Daoy (cell line): ENCODE data around the gene ADAM15. TPM values are rescaled to one million over a fixed set of nuclear protein-coding genes. Genes with fewer than 3 reads are reported as not detected.
A peak's percentile ranks its signal among the peaks of the same experiment; 100 is the strongest.

ENCODE experiments used
- DNase-seq: peaks from one replicate; pipeline ENCODE4 v3.0.0-alpha.2; 2015; ENCODE audit warnings: low read depth
- total RNA-seq: library from RNA; depleted of rRNA; stranded (reverse); fragments of >200 nt; shearing (Covaris generic); gene quantifications from 2 replicates; pipeline ENCODE4 v1.2.3, GENCODE V29; 2014; rRNA removed

ADAM15 gene, protein sequence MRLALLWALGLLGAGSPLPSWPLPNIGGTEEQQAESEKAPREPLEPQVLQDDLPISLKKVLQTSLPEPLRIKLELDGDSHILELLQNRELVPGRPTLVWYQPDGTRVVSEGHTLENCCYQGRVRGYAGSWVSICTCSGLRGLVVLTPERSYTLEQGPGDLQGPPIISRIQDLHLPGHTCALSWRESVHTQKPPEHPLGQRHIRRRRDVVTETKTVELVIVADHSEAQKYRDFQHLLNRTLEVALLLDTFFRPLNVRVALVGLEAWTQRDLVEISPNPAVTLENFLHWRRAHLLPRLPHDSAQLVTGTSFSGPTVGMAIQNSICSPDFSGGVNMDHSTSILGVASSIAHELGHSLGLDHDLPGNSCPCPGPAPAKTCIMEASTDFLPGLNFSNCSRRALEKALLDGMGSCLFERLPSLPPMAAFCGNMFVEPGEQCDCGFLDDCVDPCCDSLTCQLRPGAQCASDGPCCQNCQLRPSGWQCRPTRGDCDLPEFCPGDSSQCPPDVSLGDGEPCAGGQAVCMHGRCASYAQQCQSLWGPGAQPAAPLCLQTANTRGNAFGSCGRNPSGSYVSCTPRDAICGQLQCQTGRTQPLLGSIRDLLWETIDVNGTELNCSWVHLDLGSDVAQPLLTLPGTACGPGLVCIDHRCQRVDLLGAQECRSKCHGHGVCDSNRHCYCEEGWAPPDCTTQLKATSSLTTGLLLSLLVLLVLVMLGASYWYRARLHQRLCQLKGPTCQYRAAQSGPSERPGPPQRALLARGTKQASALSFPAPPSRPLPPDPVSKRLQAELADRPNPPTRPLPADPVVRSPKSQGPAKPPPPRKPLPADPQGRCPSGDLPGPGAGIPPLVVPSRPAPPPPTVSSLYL
- total RNA-seq: 44.5 and 46.2 TPM in 2 replicates

GRCh38 chr1:155050560-155051341 is at the start of gene ADAM15:
Gene ADAM15 (plus strand): TSS chr1:155051316. CDS start chr1:155051387, 71 bp downstream.
- DNase-seq: peak; percentile 91

- no peak for DNase-seq
Observed at GRCh38 chr1:155001425-155001674, 49.8 kb upstream of the ADAM15 start.

GRCh38 chr1:155001675-155002463 is 49.2 kb upstream of the ADAM15 start:
- DNase-seq: peak; percentile 100

DNA sequence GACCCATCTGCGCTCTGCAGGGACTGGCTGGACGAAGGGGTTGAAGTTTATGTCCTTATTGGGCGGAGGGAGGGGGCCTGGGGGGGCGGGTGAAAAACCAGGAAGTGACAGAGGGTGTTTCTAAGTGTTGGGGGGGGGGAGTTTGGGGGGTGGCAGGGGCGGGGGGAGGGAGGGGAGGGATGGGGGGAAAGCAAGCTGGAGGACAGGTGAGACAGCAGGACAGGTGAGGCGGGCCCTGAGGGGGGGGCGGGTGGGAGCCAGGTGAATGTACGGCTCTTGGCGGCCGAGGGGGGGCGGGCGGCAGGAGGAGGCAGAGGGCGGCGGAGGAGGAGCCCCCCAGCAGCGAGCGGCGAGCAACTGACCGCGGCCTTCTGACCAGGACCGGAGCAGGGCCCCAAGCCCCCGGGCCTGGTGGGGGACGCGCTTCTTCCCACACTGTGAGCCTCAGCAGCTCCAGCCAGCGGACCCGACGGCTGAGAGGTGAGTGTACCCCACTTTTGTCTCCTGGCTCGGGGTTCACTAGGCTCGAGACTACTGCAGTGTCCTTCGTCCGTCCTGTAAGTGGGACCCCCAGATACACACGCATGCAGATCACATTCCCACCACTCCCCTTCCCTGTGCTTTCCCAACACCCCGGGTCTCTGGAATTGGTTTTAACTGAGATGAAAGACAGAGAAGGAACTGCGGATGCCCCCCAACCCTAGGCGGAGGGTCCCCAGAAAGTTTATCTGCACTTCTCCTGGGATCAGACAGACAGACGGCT is 48.5 kb upstream of the ADAM15 start, which contains the start of gene ZBTB7B:
Gene ZBTB7B, plus strand, starts transcription at position 339 of the 763 bp plus-strand sequence. CDS start 11,859 bp downstream, outside the sequence.
- DNase-seq: peak; percentile 46

DNA sequence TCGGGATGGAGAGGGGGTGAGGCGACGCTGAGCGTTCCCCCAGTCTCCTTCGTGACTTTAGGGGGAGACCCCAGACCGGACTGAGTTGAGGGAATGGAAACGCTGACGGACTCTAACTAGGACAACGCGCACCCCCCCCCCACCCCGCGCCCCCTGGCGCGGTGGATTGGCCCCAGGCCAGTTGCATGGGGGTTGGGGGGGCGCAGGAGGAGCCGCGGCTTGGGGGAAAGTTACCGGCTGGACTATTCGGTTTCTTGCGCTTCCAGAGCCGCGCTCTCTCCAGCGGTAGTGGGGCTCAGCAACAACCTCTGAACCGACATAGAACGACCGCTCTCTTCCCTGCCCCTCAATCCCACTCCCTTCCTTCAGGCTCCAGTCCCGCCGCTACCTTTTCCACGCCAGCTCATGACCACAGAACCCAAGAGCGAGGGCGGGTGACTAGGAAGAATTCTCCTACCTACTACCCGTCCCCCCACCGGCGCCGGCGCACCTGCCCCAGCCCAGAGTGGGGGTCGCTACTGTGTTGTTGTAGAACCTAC is 47.8 kb upstream of the ADAM15 start:
- DNase-seq: peak; percentile 54

DNA sequence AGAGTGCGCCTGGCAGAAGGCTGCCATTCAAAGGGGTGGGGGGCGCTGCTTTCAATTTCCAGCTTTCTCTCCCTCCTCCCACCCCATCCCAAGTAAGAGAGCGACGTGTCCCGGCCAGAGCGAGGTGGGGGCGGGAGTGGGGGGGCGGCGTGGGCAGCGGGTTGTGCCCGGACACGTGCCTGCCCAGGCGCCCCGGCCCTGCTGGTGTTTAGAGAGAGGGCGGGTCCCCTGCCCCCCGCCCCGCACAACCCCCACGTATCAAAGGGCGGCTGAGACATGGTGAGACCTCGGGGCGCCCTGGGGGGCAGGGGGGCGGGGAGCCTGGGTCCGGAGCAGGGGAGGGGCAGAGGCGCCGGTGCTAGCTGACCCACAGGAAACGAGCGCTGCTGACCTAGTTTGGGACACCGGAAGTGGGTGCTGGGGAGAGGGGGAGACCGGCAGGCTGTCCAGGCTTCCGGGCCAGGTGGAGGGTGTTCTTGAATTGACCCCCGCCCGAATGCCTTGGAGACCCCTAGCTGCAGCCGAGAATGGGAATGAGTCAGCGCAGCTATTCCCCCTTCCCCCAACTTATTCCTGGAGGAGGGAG is 47.3 kb upstream of the ADAM15 start:
- peak; percentile 68 for DNase-seq

DNA sequence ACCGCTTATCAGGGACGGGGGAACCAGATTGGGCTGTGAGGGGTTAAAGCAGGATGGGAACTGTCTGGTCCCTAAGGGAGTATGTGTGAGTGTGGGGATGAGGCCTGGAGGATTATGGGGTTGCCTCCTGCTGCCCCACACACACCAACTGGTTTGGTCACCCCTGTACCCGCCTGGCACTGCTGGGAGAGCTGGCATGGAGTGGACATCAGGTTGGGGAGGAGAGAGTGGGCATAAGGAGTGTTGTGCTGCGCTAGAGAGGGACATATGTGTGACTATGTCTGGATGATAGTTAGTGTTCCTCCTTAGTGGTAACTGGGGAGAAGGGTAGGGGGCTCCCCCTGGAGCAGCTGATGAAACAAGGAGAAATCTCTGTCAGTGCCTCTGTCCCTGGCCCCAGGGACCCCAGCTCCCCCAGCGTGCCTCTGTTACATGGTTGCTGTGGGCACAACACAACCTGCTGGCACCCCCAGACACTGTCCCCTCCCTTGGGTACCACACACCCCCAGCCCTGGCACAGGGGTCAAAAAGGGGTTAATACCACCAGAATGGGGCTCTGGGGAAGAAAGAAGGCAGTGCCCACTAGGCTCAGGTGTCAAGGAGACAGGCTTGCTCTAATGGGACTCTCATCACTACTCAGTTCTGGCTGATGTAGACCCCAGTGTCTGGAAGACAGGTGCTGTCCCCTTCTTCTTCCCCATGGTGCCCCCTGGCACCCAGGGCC is 46.6 kb upstream of the ADAM15 start:
- no peak for DNase-seq

- DNase-seq: peak; percentile 49
Observed at GRCh38 chr1:155005076-155006011, 45.8 kb upstream of the ADAM15 start.

DNA sequence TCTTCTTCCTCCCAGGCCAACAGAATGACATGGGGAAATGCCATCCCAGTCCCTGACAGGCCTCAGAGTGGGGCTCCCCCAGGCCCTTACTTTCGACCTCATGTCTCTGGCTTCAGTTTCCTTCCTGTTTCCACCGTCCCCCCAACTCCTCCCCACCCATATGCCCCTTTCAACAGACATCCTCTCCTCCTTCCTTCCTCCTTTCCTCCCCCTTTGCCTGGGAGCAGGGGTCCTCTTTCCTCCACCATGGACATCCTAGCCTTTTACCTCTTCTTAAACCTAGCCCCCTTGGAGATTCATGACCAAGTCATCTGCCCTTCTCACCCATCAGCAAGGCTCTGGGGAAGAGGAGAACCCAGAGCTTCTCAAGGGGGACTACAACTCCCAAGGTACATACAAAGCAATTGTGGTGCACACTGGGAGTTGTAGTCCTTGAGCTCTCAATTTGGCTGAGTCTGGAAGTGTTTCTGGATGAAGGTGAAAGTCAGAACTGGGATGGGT is 44.5 kb upstream of the ADAM15 start:
- DNase-seq: no peak

GRCh38 chr1:155007251-155007828 is 43.8 kb upstream of the ADAM15 start:
- no peak for DNase-seq

GRCh38 chr1:155008015-155008941 is 42.8 kb upstream of the ADAM15 start:
- no peak for DNase-seq

- no peak for DNase-seq
Observed at GRCh38 chr1:155009221-155009711, 41.9 kb upstream of the ADAM15 start.

DNA sequence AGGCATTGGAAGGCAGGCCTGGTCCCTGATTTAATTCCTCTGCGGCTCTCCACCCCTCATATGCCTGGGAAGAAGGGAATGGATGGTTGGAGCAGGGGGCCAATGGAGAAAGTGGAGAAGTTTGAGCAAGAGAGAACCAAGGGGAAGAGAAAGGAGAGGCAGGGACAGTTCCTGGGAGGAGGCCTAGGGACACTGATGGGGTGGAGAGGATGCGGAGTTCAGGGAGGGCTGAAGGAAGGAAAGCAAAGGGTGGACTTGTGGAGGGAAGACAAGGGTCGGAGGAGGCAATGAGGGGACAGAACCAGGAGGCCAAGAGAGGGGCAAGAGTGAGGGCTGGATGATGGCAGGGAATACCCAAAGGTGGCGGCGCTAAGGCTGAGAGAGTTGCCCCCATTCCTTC is 41.4 kb upstream of the ADAM15 start:
- no peak for DNase-seq

GRCh38 chr1:155010211-155010918 is 40.8 kb upstream of the ADAM15 start:
- no peak for DNase-seq

- DNase-seq: no peak
Observed at GRCh38 chr1:155011004-155011416, 40.1 kb upstream of the ADAM15 start.
